Mesendoderm (in vitro differentiated cells): Measurements from ENCODE around the gene BLM.

ENCODE experiments used
- DNase-seq: peaks from one replicate; pipeline ENCODE4 v3.0.0; 2013
- H2AK5ac ChIP-seq: 2 replicates; pipeline ENCODE4 v1.6.1; 2013; ENCODE audit warnings: low read length, inconsistent platforms
- H2BK120ac ChIP-seq: 2 replicates; pipeline ENCODE4 v1.6.1; 2013; ENCODE audit warnings: low read depth, mild to moderate bottlenecking, low read length, moderate library complexity, mixed read lengths
- H2BK15ac ChIP-seq: replicated peaks from 2 replicates; pipeline ENCODE4 v1.6.1; 2013; ENCODE audit warnings: low read depth, mild to moderate bottlenecking, moderate library complexity
- H2BK5ac ChIP-seq: 2 replicates; pipeline ENCODE4 v1.6.1; 2013; ENCODE audit warnings: low read length, inconsistent platforms
- H3K18ac ChIP-seq: 2 replicates; pipeline ENCODE4 v1.6.1; 2013; ENCODE audit warnings: mild to moderate bottlenecking, low read length, mixed read lengths
- H3K23ac ChIP-seq: one replicate; pipeline ENCODE4 v1.6.1; 2013; ENCODE audit warnings: low read length
- H3K27ac ChIP-seq: 2 replicates; pipeline ENCODE4 v1.5.1; 2013; ENCODE audit warnings: low read depth, mild to moderate bottlenecking, inconsistent platforms, low read length, moderate library complexity
- H3K27me3 ChIP-seq: 2 replicates; pipeline ENCODE4 v1.6.1; 2013; ENCODE audit warnings: low read length, control low read depth, mild to moderate bottlenecking, inconsistent platforms; ENCODE audit not compliant: insufficient read depth, poor library complexity
- H3K36me3 ChIP-seq: 2 replicates; pipeline ENCODE4 v1.6.1; 2013; ENCODE audit warnings: low read length, inconsistent platforms; ENCODE audit not compliant: control insufficient read depth, insufficient read depth
- H3K4ac ChIP-seq: one replicate; pipeline ENCODE4 v1.6.1; 2013; ENCODE audit warnings: low read depth, mild to moderate bottlenecking, low read length, moderate library complexity
- H3K4me1 ChIP-seq: 2 replicates; pipeline ENCODE4 v1.6.1; 2013; ENCODE audit warnings: low read depth, low read length, inconsistent platforms; ENCODE audit not compliant: control insufficient read depth
- H3K4me2 ChIP-seq: 2 replicates; pipeline ENCODE4 v1.6.1; 2013; ENCODE audit warnings: low read length
- H3K4me3 ChIP-seq: 2 replicates; pipeline ENCODE4 v1.5.1; 2013; ENCODE audit warnings: mild to moderate bottlenecking, low read length
- H3K56ac ChIP-seq: one replicate; pipeline ENCODE4 v1.6.1; 2013; ENCODE audit warnings: low read length
- H3K79me1 ChIP-seq: 2 replicates; pipeline ENCODE4 v1.6.1; 2013; ENCODE audit warnings: low read length, inconsistent platforms
- H3K79me2 ChIP-seq: 2 replicates; pipeline ENCODE4 v1.6.1; 2013; ENCODE audit warnings: mild to moderate bottlenecking, low read length; ENCODE audit not compliant: control insufficient read depth, insufficient read depth
- H3K9ac ChIP-seq: 2 replicates; pipeline ENCODE4 v1.6.1; 2013; ENCODE audit warnings: low read length, inconsistent platforms
- H4K5ac ChIP-seq: one replicate; pipeline ENCODE4 v1.6.1; 2013; ENCODE audit warnings: low read length
- H4K8ac ChIP-seq: one replicate; pipeline ENCODE4 v1.6.1; 2013; ENCODE audit warnings: low read depth, mild to moderate bottlenecking, control low read depth, low read length, moderate library complexity
- WGBS: extraction: QIAGEN DNeasy Blood & Tissue Kit; methylation state at CpG from one replicate; pipeline ENCODE4 v1.1.7; 2013; ENCODE audit warnings: low lambda C conversion rate, missing lambda C conversion rate; ENCODE audit not compliant: insufficient coverage; ENCODE audit errors: extremely low coverage; 5-methylcytosine and 5-hydroxymethylcytosine counted together

Gene BLM

DNA sequence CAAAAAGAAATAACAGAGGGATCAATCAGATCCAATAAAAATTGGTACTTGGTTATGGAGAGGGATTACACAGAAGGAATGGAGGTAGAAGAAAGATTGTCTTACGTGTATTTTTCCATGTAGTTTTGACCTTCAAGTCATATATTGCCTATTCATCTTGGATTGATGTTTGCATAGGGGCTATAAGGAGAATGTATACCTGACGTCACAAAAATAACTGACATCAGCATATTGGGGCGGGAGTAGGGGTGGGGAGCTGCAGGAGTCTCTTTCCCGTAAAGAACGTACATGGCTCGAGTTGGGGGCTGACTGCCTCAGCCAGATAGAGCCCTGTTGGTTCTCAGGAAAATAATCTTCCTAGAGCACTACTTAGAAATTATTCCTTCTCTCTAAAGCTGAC, 145.3 kb downstream of the BLM start:
- no peak overlapping the region for H3K9ac ChIP-seq
- no peak overlapping the region for H3K27ac ChIP-seq
- H2AK5ac ChIP-seq: no peak overlapping the region
- no peak overlapping the region for H2BK120ac ChIP-seq
- no peak overlapping the region for H3K18ac ChIP-seq
- H3K36me3 ChIP-seq: no peaks in the 10 kb centered on the region
- whole genome bisulfite sequencing: no CpG with 5 or more reads among the region's 6 CpGs
- H3K23ac ChIP-seq: no peak overlapping the region
- H4K8ac ChIP-seq: no peak overlapping the region
- no peaks in the 10 kb centered on the region for H3K79me1 ChIP-seq
- H3K27me3 ChIP-seq: no peaks in the 10 kb centered on the region
- no peak overlapping the region for H4K5ac ChIP-seq
- peaks cover 3% of the 10 kb centered on the region for H3K4me1 ChIP-seq
- no peaks in the 10 kb centered on the region for H3K79me2 ChIP-seq
- H3K4me2 ChIP-seq: no peak overlapping the region
- no peak overlapping the region for H3K56ac ChIP-seq
- no peak overlapping the region for H3K4ac ChIP-seq
- no peak for DNase-seq
- H2BK15ac ChIP-seq: no peak overlapping the region
- no peak overlapping the region for H3K4me3 ChIP-seq
- no peak overlapping the region for H2BK5ac ChIP-seq

DNA sequence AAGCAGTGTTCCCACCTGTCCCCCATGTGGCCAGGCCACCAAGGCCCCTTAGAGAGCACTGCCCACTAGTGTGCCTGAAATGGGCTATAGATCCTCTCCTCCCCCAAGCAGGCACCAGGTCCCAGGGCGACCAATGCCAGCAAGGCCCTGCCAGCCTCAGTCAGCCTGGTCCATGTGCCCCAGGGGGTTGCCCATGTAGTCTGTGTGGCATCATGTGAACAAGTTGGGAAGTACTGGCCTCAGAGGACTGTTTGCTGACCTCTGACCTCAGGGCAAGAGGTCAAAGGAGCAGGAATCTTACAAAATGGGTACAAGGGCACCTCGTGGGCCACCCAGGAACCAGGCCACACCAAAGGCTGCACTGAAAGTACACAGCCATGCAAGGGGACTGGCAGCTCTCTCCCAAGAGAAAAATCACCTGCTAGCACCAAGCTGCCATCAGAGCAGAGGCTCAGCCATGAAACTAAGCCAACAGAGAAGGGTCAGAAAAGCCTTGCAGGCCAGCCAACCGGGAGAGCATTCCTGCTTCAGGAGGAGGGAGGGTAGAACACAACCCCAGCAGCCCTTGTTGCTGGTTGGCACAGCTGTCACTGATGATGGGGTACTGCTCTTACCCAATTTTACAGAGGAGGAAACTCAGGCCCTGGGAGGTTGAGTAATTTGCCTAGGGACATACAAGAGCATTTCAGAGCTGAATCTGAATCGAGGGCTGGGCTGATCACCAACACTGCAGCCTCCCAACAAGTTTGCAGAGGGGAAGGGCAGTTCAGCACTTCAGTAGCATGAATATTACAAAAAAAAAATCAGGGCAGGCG, 146.0 kb downstream of the BLM start:
- no peak overlapping the region for H3K4me3 ChIP-seq
- H2BK120ac ChIP-seq: no peak overlapping the region
- H2BK15ac ChIP-seq: no peak overlapping the region
- H3K27me3 ChIP-seq: no peaks in the 10 kb centered on the region
- H4K8ac ChIP-seq: no peak overlapping the region
- no peak overlapping the region for H3K4ac ChIP-seq
- H3K27ac ChIP-seq: no peak overlapping the region
- no CpG with 5 or more reads among the region's 5 CpGs for whole genome bisulfite sequencing
- H3K56ac ChIP-seq: no peak overlapping the region
- no peak overlapping the region for H2AK5ac ChIP-seq
- no peak overlapping the region for H3K9ac ChIP-seq
- H2BK5ac ChIP-seq: no peak overlapping the region
- DNase-seq: no peak
- H3K4me1 ChIP-seq: peaks cover 5% of the 10 kb centered on the region
- H3K79me2 ChIP-seq: no peaks in the 10 kb centered on the region
- no peak overlapping the region for H3K4me2 ChIP-seq
- H4K5ac ChIP-seq: no peak overlapping the region
- H3K36me3 ChIP-seq: no peaks in the 10 kb centered on the region
- H3K23ac ChIP-seq: no peak overlapping the region
- no peak overlapping the region for H3K18ac ChIP-seq
- no peaks in the 10 kb centered on the region for H3K79me1 ChIP-seq

DNA sequence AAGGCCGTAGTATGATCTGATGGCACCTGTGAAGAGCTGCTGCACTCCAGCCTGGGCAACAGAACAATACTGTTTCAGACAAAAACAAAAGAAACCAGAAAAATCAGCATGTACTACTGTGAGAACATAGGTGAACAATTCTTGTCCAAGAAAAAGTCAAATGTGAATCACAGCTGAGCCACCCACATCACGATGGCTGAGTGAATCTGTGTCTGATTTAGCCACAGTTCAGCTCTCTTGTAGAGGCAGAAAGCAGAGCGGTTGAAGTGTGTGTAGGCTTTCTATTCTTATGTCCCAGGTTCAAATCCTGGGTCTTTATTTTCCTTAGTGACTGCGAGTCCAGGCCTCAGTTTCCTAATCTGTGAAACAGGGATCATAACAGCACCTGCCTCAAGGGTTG, 146.8 kb downstream of the BLM start:
- H3K56ac ChIP-seq: no peak overlapping the region
- no peaks in the 10 kb centered on the region for H3K79me1 ChIP-seq
- H3K36me3 ChIP-seq: no peaks in the 10 kb centered on the region
- no CpG with 5 or more reads among the region's 4 CpGs for WGBS
- H3K23ac ChIP-seq: no peak overlapping the region
- H3K79me2 ChIP-seq: no peaks in the 10 kb centered on the region
- H3K9ac ChIP-seq: no peak overlapping the region
- no peak overlapping the region for H4K5ac ChIP-seq
- H2BK5ac ChIP-seq: no peak overlapping the region
- no peak overlapping the region for H2AK5ac ChIP-seq
- peaks cover 11% of the 10 kb centered on the region for H3K4me1 ChIP-seq
- H2BK15ac ChIP-seq: no peak overlapping the region
- no peak overlapping the region for H3K4me3 ChIP-seq
- no peak overlapping the region for H2BK120ac ChIP-seq
- no peak overlapping the region for H4K8ac ChIP-seq
- no peak overlapping the region for H3K27ac ChIP-seq
- H3K18ac ChIP-seq: no peak overlapping the region
- H3K4me2 ChIP-seq: no peak overlapping the region
- no peak overlapping the region for H3K4ac ChIP-seq
- no peaks in the 10 kb centered on the region for H3K27me3 ChIP-seq
- no peak for DNase-seq

DNA sequence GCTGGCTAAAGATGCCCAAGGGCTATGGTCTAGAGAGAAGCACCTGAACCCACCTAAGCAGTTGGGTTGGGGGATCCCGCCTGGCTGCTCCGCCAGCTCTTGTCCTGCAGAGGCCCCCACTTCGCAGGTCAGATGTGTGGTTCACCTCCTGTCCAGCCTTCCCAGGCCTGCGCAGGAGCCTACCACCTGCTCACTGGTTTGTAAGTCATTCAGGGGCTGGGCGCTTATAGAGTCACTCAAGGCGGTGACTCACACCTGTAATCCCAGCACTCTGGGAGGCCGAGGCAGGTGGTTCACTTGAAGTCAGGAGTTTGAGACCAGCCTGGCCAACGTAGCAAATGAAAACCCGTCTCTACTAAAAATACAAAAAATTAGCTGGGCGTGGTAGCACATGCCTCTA, 147.4 kb downstream of the BLM start:
- H2AK5ac ChIP-seq: no peak overlapping the region
- H3K27me3 ChIP-seq: no peaks in the 10 kb centered on the region
- H3K9ac ChIP-seq: no peak overlapping the region
- DNase-seq: peak; percentile 27
- H3K36me3 ChIP-seq: no peaks in the 10 kb centered on the region
- no peak overlapping the region for H2BK15ac ChIP-seq
- no peak overlapping the region for H3K18ac ChIP-seq
- peaks cover 13% of the 10 kb centered on the region for H3K4me1 ChIP-seq
- no peak overlapping the region for H3K4me3 ChIP-seq
- no peak overlapping the region for H3K4me2 ChIP-seq
- WGBS: no CpG with 5 or more reads among the region's 10 CpGs
- no peak overlapping the region for H4K8ac ChIP-seq
- no peak overlapping the region for H3K4ac ChIP-seq
- no peaks in the 10 kb centered on the region for H3K79me1 ChIP-seq
- H3K79me2 ChIP-seq: no peaks in the 10 kb centered on the region
- no peak overlapping the region for H3K27ac ChIP-seq
- no peak overlapping the region for H3K23ac ChIP-seq
- no peak overlapping the region for H3K56ac ChIP-seq
- no peak overlapping the region for H2BK120ac ChIP-seq
- no peak overlapping the region for H2BK5ac ChIP-seq
- H4K5ac ChIP-seq: no peak overlapping the region

DNA sequence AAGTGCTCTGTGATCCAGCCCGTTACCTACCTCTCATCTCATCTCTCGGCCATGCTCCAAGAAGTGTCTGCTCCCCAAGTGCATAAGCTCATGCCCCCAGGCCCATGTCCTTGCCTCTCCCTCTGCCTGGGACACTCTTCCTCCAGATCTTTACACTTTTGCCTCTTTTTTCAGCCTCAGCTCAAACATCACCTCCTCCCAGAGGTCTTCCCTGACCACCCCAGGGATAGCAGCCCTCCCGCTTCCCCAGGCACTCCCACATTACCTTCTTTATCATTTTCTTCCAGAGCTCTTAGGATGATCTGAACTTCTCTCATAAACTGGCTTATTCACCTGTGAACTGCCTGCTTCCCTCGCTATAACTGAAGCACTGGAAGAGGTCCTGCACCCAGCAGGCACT, 148.6 kb downstream of the BLM start:
- H2BK15ac ChIP-seq: no peak overlapping the region
- H3K18ac ChIP-seq: no peak overlapping the region
- H3K27me3 ChIP-seq: no peaks in the 10 kb centered on the region
- H3K79me2 ChIP-seq: no peaks in the 10 kb centered on the region
- no peak overlapping the region for H2BK5ac ChIP-seq
- H2BK120ac ChIP-seq: no peak overlapping the region
- H3K23ac ChIP-seq: no peak overlapping the region
- no peak overlapping the region for H3K4me3 ChIP-seq
- no peak overlapping the region for H3K27ac ChIP-seq
- peaks cover 3% of the 10 kb centered on the region for H3K79me1 ChIP-seq
- no peak overlapping the region for H3K56ac ChIP-seq
- no peak overlapping the region for H2AK5ac ChIP-seq
- no CpG with 5 or more reads among the region's 4 CpGs for WGBS
- H4K5ac ChIP-seq: no peak overlapping the region
- H3K4ac ChIP-seq: no peak overlapping the region
- no peak overlapping the region for H3K9ac ChIP-seq
- no peak overlapping the region for H4K8ac ChIP-seq
- no peak overlapping the region for H3K4me2 ChIP-seq
- DNase-seq: no peak
- no peaks in the 10 kb centered on the region for H3K36me3 ChIP-seq
- peaks cover 21% of the 10 kb centered on the region for H3K4me1 ChIP-seq
